ENCODE measurements around the gene CD27. TPM values are rescaled to one million over a fixed set of nuclear protein-coding genes. Genes with fewer than 3 reads are reported as not detected.

CD27 gene
- total RNA-seq, 6 experiments from 2014 or later, result 0.19 to 0.28 TPM; not detected in 4

GRCh38 chr12:6437586-6437985 lies 7.2 kb upstream of the CD27 start:
- Mint-ChIP-seq H3K4me1 (ENCODE audit: low read depth) (no peaks in the 10 kb centered on the region; the same call in 1 of the 2 replicates), H3K4me3 (no peak overlapping the region), H3K27ac (no peak overlapping the region), H3K27me3 (ENCODE audit: insufficient read depth) (no peaks in the 10 kb centered on the region; the same call in 1 of the 2 replicates), H3K36me3 (ENCODE audit: low read depth) (0 out of 2 replicates have a peak, but pooled peaks cover 5% of the 10 kb centered on the region), H3K9me3 (no peaks in the 10 kb centered on the region)
- no peak for DNase-seq
- TF ChIP-seq CTCF (IDR thresholded peaks at IDR 0.05), result no peak

- Mint-ChIP-seq H3K4me3 (no peak overlapping the region), H3K27me3 (ENCODE audit: insufficient read depth) (no peaks in the 10 kb centered on the region; the same call in 1 of the 2 replicates), H3K36me3 (ENCODE audit: low read depth) (peaks cover 6% of the 10 kb centered on the region; the same call in 1 of the 2 replicates), H3K4me1 (ENCODE audit: low read depth) (no peaks in the 10 kb centered on the region; the same call in 1 of the 2 replicates), H3K9me3 (no peaks in the 10 kb centered on the region), H3K27ac (no peak overlapping the region)
- DNase-seq, result no peak
- no peak for TF ChIP-seq CTCF (IDR thresholded peaks at IDR 0.05)
Observed at GRCh38 chr12:6438345-6438744, 6.4 kb upstream of the CD27 start.

- TF ChIP-seq CTCF (IDR thresholded peaks at IDR 0.05), result no peak
- Mint-ChIP-seq H3K4me3 (no peak overlapping the region), H3K27ac (no peak overlapping the region), H3K9me3 (no peaks in the 10 kb centered on the region), H3K4me1 (ENCODE audit: low read depth) (no peaks in the 10 kb centered on the region), H3K36me3 (ENCODE audit: low read depth) (peaks cover 14% of the 10 kb centered on the region), H3K27me3 (ENCODE audit: insufficient read depth) (no peaks in the 10 kb centered on the region; the same call in 1 of the 2 replicates)
- no peak for DNase-seq
Observed at GRCh38 chr12:6440391-6440790, 4.4 kb upstream of the CD27 start.

GRCh38 chr12:6442836-6443235 lies 1.9 kb upstream of the CD27 start:
- no peak for TF ChIP-seq CTCF (IDR thresholded peaks at IDR 0.05)
- Mint-ChIP-seq H3K27ac (no peak overlapping the region), H3K4me1 (ENCODE audit: low read depth) (peaks cover under 1% of the 10 kb centered on the region; the same call in 1 of the 2 replicates), H3K9me3 (no peaks in the 10 kb centered on the region), H3K4me3 (no peak overlapping the region), H3K27me3 (ENCODE audit: insufficient read depth) (no peaks in the 10 kb centered on the region; the same call in 1 of the 2 replicates), H3K36me3 (ENCODE audit: low read depth) (peaks cover 18% of the 10 kb centered on the region)
- DNase-seq, result no peak

GRCh38 chr12:6443361-6443983 lies 1.3 kb upstream of the CD27 start:
- Mint-ChIP-seq H3K4me3 (no peak overlapping the region), H3K27me3 (ENCODE audit: insufficient read depth) (no peaks in the 10 kb centered on the region; the same call in 1 of the 2 replicates), H3K9me3 (no peaks in the 10 kb centered on the region), H3K4me1 (ENCODE audit: low read depth) (peaks cover 6% of the 10 kb centered on the region), H3K36me3 (ENCODE audit: low read depth) (peaks cover 22% of the 10 kb centered on the region), H3K27ac (no peak overlapping the region)
- no peak for TF ChIP-seq CTCF (IDR thresholded peaks at IDR 0.05)
- DNase-seq, result no peak

Data from HFFc6 (cell line).